Prostate gland (tissue), 2 donors: Measurements from ENCODE around the gene TNS1. TPM values are rescaled to one million over a fixed set of nuclear protein-coding genes. Genes with fewer than 3 reads are reported as not detected.

Experiments used
- DNase-seq: peaks from one replicate; pipeline ENCODE4 v3.0.0-alpha.2; 2019; ENCODE audit warnings: low spot score
- H3K27ac ChIP-seq, 2 donors: fragments of 200-600 bp; sonication (generic); 2 replicates each; pipeline ENCODE4 v1.5.1; 2017 to 2019
- H3K27me3 ChIP-seq: fragments of 200-600 bp; sonication (generic); replicated peaks from 2 replicates; pipeline ENCODE4 v1.5.1; 2019; ENCODE audit not compliant: insufficient read depth
- H3K36me3 ChIP-seq, 2 donors: fragments of 200-600 bp; sonication (generic); 1 replicate in 1 of 2; 2 replicates in 1 of 2; pipeline versions ENCODE4 v1.5.1 to v1.8.1; 2017 to 2019
- H3K4me1 ChIP-seq: fragments of 200-600 bp; sonication (generic); replicated peaks from 2 replicates; pipeline ENCODE4 v1.5.1; 2019
- H3K4me3 ChIP-seq, 2 donors: fragments of 200-600 bp; sonication (generic); 2 replicates each; pipeline ENCODE4 v1.5.1; 2017 to 2019
- H3K9me3 ChIP-seq: fragments of 200-600 bp; sonication (generic); 2 replicates; pipeline ENCODE4 v1.5.1; 2017
- CTCF ChIP-seq, 4 experiments: fragments of 200-600 bp in 2 of 4; fragments of 450-650 bp in 2 of 4; sonication (generic) in 2 of 4; IDR thresholded peaks; 1 replicate in 3 of 4; 2 replicates in 1 of 4; pipeline ENCODE4 v1.5.1; 2016 to 2019; ENCODE audit warnings: antibody characterized with exemption in 4 of 4, mild to moderate bottlenecking in 2 of 4, moderate library complexity in 2 of 4
- POLR2A ChIP-seq: fragments of 450-650 bp; IDR thresholded peaks from one replicate; pipeline ENCODE4 v1.6.1; 2016; ENCODE audit warnings: antibody characterized with exemption, mild to moderate bottlenecking
- POLR2AphosphoS5 ChIP-seq: sonication (generic); formaldehyde crosslinking; IDR thresholded peaks from one replicate; pipeline ENCODE4 v1.6.1; 2017; ENCODE audit warnings: antibody characterized with exemption
- WGBS: methylation state at CpG from one replicate; pipeline ENCODE4 v1.1.5; 2018; 5-methylcytosine and 5-hydroxymethylcytosine counted together
- intact Hi-C: fragments of 100-400 bp; cut with DNase I; formaldehyde crosslinking; loops from one replicate; pipeline ENCODE4 v1.14.2; 2022
- total RNA-seq, 2 donors: library from RNA; depleted of rRNA; stranded (reverse); fragments of >200 nt; gene quantifications; one replicate each; pipeline ENCODE4 v1.1.0, GENCODE V29; 2016

The TNS1 gene
- total RNA-seq, 2 donors from 2014 or later = 238 to 659 TPM

GRCh38 chr2:217880891-217881290 lies 121.9 kb downstream of the TNS1 start:
- no peaks in the 10 kb centered on the region for H3K27me3 ChIP-seq
- peak overlapping the region in 1 of 2 donors; percentile 28 for H3K27ac ChIP-seq
- no peak overlapping the region for H3K4me3 ChIP-seq
- no peak for DNase-seq
- H3K9me3 ChIP-seq = no peaks in the 10 kb centered on the region
- intact Hi-C loops = no loop called here
- WGBS = 72% methylated on average over 14 of the region's 14 CpGs
- H3K4me1 ChIP-seq = no peaks in the 10 kb centered on the region
- TF ChIP-seq POLR2A (no peak), POLR2AphosphoS5 (no peak), CTCF (IDR thresholded peaks at IDR 0.05) (no peak)
- H3K36me3 ChIP-seq = peaks cover 5 to 25% of the 10 kb centered on the region in 2 donors

GRCh38 chr2:217880287-217880889 lies 122.4 kb downstream of the TNS1 start:
- Histone ChIP-seq H3K27me3 (no peaks in the 10 kb centered on the region), H3K27ac (peak overlapping the region in 1 of 2 donors; percentile 28), H3K36me3 (peaks cover under 1 to 20% of the 10 kb centered on the region in 2 donors), H3K4me3 (no peak overlapping the region), H3K9me3 (no peaks in the 10 kb centered on the region), H3K4me1 (no peaks in the 10 kb centered on the region)
- TF ChIP-seq POLR2A (no peak), POLR2AphosphoS5 (no peak), CTCF (IDR thresholded peaks at IDR 0.05) (no peak)
- intact Hi-C loops = no loop called here
- DNase-seq = no peak
- 51% methylated on average over 5 of the region's 5 CpGs for WGBS

- intact Hi-C loops = no loop called here
- DNase-seq = no peak
- Histone ChIP-seq H3K27ac (peak overlapping the region in 1 of 2 donors; percentile 16), H3K4me1 (no peaks in the 10 kb centered on the region), H3K36me3 (peaks cover 0 to 18% of the 10 kb centered on the region in 2 donors), H3K9me3 (no peaks in the 10 kb centered on the region), H3K4me3 (no peak overlapping the region), H3K27me3 (no peaks in the 10 kb centered on the region)
- no peak for TF ChIP-seq CTCF (IDR thresholded peaks at IDR 0.05)
- no peak for TF ChIP-seq POLR2A
- TF ChIP-seq POLR2AphosphoS5 = no peak
- WGBS = 25% methylated on average over 15 of the region's 15 CpGs
Measured at GRCh38 chr2:217878915-217879590, 123.7 kb downstream of the TNS1 start.

GRCh38 chr2:217877866-217878265 lies 124.9 kb downstream of the TNS1 start:
- Histone ChIP-seq H3K4me1 (no peaks in the 10 kb centered on the region), H3K27ac (no peak overlapping the region)
- WGBS = 86% methylated on average over 8 of the region's 8 CpGs

More at GRCh38 chr2:217877866-217878265, 124.9 kb downstream of the TNS1 start:
- Histone ChIP-seq H3K27me3 (no peaks in the 10 kb centered on the region), H3K36me3 (peaks cover 0 to 18% of the 10 kb centered on the region in 2 donors), H3K4me3 (no peak overlapping the region), H3K9me3 (no peaks in the 10 kb centered on the region)
- DNase-seq = no peak
- TF ChIP-seq CTCF (IDR thresholded peaks at IDR 0.05) = no peak
- TF ChIP-seq POLR2A = no peak
- TF ChIP-seq POLR2AphosphoS5 = no peak
- intact Hi-C loops = no loop called here
